ENCODE results near the gene PIP4P1.

PIP4P1 gene

GRCh38 chr14:20435582-20436362 is 25.5 kb downstream of the PIP4P1 start, which contains the start of gene KLHL33:
TSS of gene KLHL33 (minus strand) at chr14:20436166. CDS start at chr14:20435811, 355 bp downstream.
- no peak for TF ChIP-seq ZNF274 (IDR thresholded peaks at IDR 0.05; ENCODE audit: low read depth, low read length)
- no peak within 1 kb of the TSS for H3K4me3 ChIP-seq (ENCODE audit: low read length)

- no peak for TF ChIP-seq ZNF274 (IDR thresholded peaks at IDR 0.05; ENCODE audit: low read depth, low read length)
- no peak overlapping the region for H3K4me3 ChIP-seq (ENCODE audit: low read length)
Measured at GRCh38 chr14:20434701-20435581, 26.3 kb downstream of the PIP4P1 start.

- no peak for TF ChIP-seq ZNF274 (IDR thresholded peaks at IDR 0.05; ENCODE audit: low read depth, low read length)
- no peak overlapping the region for H3K4me3 ChIP-seq (ENCODE audit: low read length)
Measured at GRCh38 chr14:20429801-20430669, 31.2 kb downstream of the PIP4P1 start.

GRCh38 chr14:20428802-20429201 is 32.4 kb downstream of the PIP4P1 start:
- no peak overlapping the region; the same call in 1 of the 2 replicates for H3K4me3 ChIP-seq (ENCODE audit: low read length)

GRCh38 chr14:20428010-20428365 is 33.2 kb downstream of the PIP4P1 start:
- TF ChIP-seq ZNF274 (IDR thresholded peaks at IDR 0.05; ENCODE audit: low read depth, low read length): no peak
- peak overlapping the region; percentile 77; the same call in 1 of the 2 replicates for H3K4me3 ChIP-seq (ENCODE audit: low read length)

More at GRCh38 chr14:20428802-20429201, 32.4 kb downstream of the PIP4P1 start:
- TF ChIP-seq ZNF274 (IDR thresholded peaks at IDR 0.05; ENCODE audit: low read depth, low read length): no peak

- peak overlapping the region; percentile 77; the same call in 1 of the 2 replicates for H3K4me3 ChIP-seq (ENCODE audit: low read length)
- no peak for TF ChIP-seq ZNF274 (IDR thresholded peaks at IDR 0.05; ENCODE audit: low read depth, low read length)
Measured at GRCh38 chr14:20427231-20428009, 33.8 kb downstream of the PIP4P1 start.

GRCh38 chr14:20424851-20425250 is 36.4 kb downstream of the PIP4P1 start:
- no peak for TF ChIP-seq ZNF274 (IDR thresholded peaks at IDR 0.05; ENCODE audit: low read depth, low read length)
- H3K4me3 ChIP-seq (ENCODE audit: low read length): no peak overlapping the region

GRCh38 chr14:20422886-20423285 is 38.3 kb downstream of the PIP4P1 start:
- TF ChIP-seq ZNF274 (IDR thresholded peaks at IDR 0.05; ENCODE audit: low read depth, low read length): no peak

GRCh38 chr14:20421267-20421666 is 40.0 kb downstream of the PIP4P1 start:
- H3K4me3 ChIP-seq (ENCODE audit: low read length): no peak overlapping the region
- TF ChIP-seq ZNF274 (IDR thresholded peaks at IDR 0.05; ENCODE audit: low read depth, low read length): no peak

More at GRCh38 chr14:20422886-20423285, 38.3 kb downstream of the PIP4P1 start:
- no peak overlapping the region for H3K4me3 ChIP-seq (ENCODE audit: low read length)

GRCh38 chr14:20419419-20419818 is 41.8 kb downstream of the PIP4P1 start:
- no peak for TF ChIP-seq ZNF274 (IDR thresholded peaks at IDR 0.05; ENCODE audit: low read depth, low read length)
- no peak overlapping the region for H3K4me3 ChIP-seq (ENCODE audit: low read length)

GRCh38 chr14:20418501-20418909 is 42.7 kb downstream of the PIP4P1 start:
- H3K4me3 ChIP-seq (ENCODE audit: low read length): no peak overlapping the region
- no peak for TF ChIP-seq ZNF274 (IDR thresholded peaks at IDR 0.05; ENCODE audit: low read depth, low read length)

GRCh38 chr14:20417250-20418186 is 43.7 kb downstream of the PIP4P1 start:
- no peak for TF ChIP-seq ZNF274 (IDR thresholded peaks at IDR 0.05; ENCODE audit: low read depth, low read length)
- H3K4me3 ChIP-seq (ENCODE audit: low read length): no peak overlapping the region

All from GM08714 (cell line).